IPS-20b (cell line): Measurements from ENCODE around the gene HRH1.

Source experiments
- H3K27ac ChIP-seq: one replicate; pipeline ENCODE4 v1.5.1; 2013; ENCODE audit warnings: low read length
- H3K27me3 ChIP-seq: 2 replicates; pipeline ENCODE4 v1.6.1; 2013; ENCODE audit warnings: mild to moderate bottlenecking, low read length, inconsistent platforms; ENCODE audit not compliant: insufficient read depth
- H3K36me3 ChIP-seq: 2 replicates; pipeline ENCODE4 v1.6.1; 2013; ENCODE audit warnings: low read depth, mild to moderate bottlenecking, inconsistent platforms, low read length, moderate library complexity; ENCODE audit not compliant: insufficient read depth
- H3K4me1 ChIP-seq: 2 replicates; pipeline ENCODE4 v1.6.1; 2013; ENCODE audit warnings: mild to moderate bottlenecking, control low read depth, inconsistent platforms, low read length, moderate library complexity; ENCODE audit not compliant: insufficient read depth
- H3K4me3 ChIP-seq: 2 replicates; pipeline ENCODE4 v1.5.1; 2013; ENCODE audit warnings: mild to moderate bottlenecking, low read length, inconsistent platforms
- H3K9ac ChIP-seq: 2 replicates; pipeline ENCODE4 v1.6.1; 2013; ENCODE audit warnings: low read depth, mild to moderate bottlenecking, inconsistent platforms, low read length, moderate library complexity
- H3K9me3 ChIP-seq: 2 replicates; pipeline ENCODE4 v1.6.1; 2013; ENCODE audit warnings: mild to moderate bottlenecking, low read depth, low read length, inconsistent platforms; ENCODE audit not compliant: insufficient read depth

The HRH1 gene

GRCh38 chr3:11302444-11302843, 148.2 kb downstream of the HRH1 start:
- Histone ChIP-seq H3K27ac (no peak overlapping the region), H3K36me3 (peaks cover 21% of the 10 kb centered on the region), H3K4me3 (no peak overlapping the region), H3K4me1 (no peaks in the 10 kb centered on the region), H3K9ac (no peak overlapping the region), H3K27me3 (no peaks in the 10 kb centered on the region), H3K9me3 (no peaks in the 10 kb centered on the region)

- Histone ChIP-seq H3K27ac (no peak overlapping the region), H3K27me3 (no peaks in the 10 kb centered on the region), H3K9me3 (no peaks in the 10 kb centered on the region), H3K4me1 (no peaks in the 10 kb centered on the region), H3K36me3 (peaks cover 32% of the 10 kb centered on the region), H3K4me3 (no peak overlapping the region), H3K9ac (no peak overlapping the region)
These were observed 149.9 kb downstream of the HRH1 start for GRCh38 chr3:11304175-11304574.

GRCh38 chr3:11305509-11305908, 151.2 kb downstream of the HRH1 start:
- Histone ChIP-seq H3K9ac (no peak overlapping the region), H3K9me3 (no peaks in the 10 kb centered on the region), H3K27ac (no peak overlapping the region), H3K4me1 (no peaks in the 10 kb centered on the region), H3K36me3 (peaks cover 31% of the 10 kb centered on the region), H3K4me3 (no peak overlapping the region), H3K27me3 (no peaks in the 10 kb centered on the region)

GRCh38 chr3:11306817-11307589, 152.7 kb downstream of the HRH1 start:
- no peaks in the 10 kb centered on the region for H3K27me3 ChIP-seq
- peaks cover 31% of the 10 kb centered on the region for H3K36me3 ChIP-seq
- H3K4me3 ChIP-seq, result no peak overlapping the region
- no peak overlapping the region for H3K9ac ChIP-seq
- no peaks in the 10 kb centered on the region for H3K4me1 ChIP-seq
- no peak overlapping the region for H3K27ac ChIP-seq
- no peaks in the 10 kb centered on the region for H3K9me3 ChIP-seq

- Histone ChIP-seq H3K36me3 (peaks cover 33% of the 10 kb centered on the region), H3K4me3 (no peak overlapping the region), H3K27ac (no peak overlapping the region), H3K9ac (no peak overlapping the region), H3K4me1 (no peaks in the 10 kb centered on the region), H3K9me3 (no peaks in the 10 kb centered on the region), H3K27me3 (no peaks in the 10 kb centered on the region)
These were observed 153.6 kb downstream of the HRH1 start for GRCh38 chr3:11307830-11308432.

DNA sequence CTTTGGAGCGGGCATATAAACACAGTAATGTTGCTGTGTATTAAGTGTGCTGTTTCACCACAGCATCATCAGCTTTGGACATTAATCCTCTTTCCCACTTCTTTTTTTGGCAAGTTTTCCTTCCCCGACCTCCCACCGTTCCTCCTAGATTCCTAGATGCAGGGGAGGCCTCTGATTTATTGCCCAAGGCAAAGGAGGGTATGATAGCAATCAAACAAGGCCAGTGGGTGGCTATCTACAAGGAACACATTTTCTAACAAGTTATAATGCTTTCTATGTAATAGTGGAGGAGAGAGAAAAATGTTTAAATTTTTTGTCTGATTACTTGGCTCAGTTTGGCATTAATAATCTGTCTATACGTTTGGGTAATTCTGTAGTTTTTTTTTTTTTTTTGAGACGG, 156.0 kb downstream of the HRH1 start:
- Histone ChIP-seq H3K4me1 (no peaks in the 10 kb centered on the region), H3K27ac (no peak overlapping the region), H3K4me3 (no peak overlapping the region), H3K9me3 (no peaks in the 10 kb centered on the region), H3K36me3 (peaks cover 46% of the 10 kb centered on the region), H3K9ac (no peak overlapping the region), H3K27me3 (no peaks in the 10 kb centered on the region)

GRCh38 chr3:11312166-11312565, 157.9 kb downstream of the HRH1 start:
- Histone ChIP-seq H3K9me3 (no peaks in the 10 kb centered on the region), H3K36me3 (peaks cover 55% of the 10 kb centered on the region), H3K4me1 (no peaks in the 10 kb centered on the region), H3K9ac (no peak overlapping the region), H3K27ac (no peak overlapping the region), H3K4me3 (no peak overlapping the region), H3K27me3 (no peaks in the 10 kb centered on the region)
